OCI-LY3 (cell line): ENCODE data around the gene PRKAR1B.

ENCODE experiments used
- H2AFZ ChIP-seq: fragments of 200-600, 300-600 bp; shearing (Covaris generic); 2 replicates; pipeline ENCODE4 v1.6.0; 2014; ENCODE audit warnings: antibody characterized with exemption, low read depth, low read length
- H3K27ac ChIP-seq: fragments of 200-600, 300-600 bp; sonication (generic); 2 replicates; pipeline ENCODE4 v1.5.1; 2014; ENCODE audit warnings: mild to moderate bottlenecking, low read length, moderate library complexity, mixed read lengths
- H3K27me3 ChIP-seq: fragments of 200-600, 300-600 bp; sonication (generic); 2 replicates; pipeline ENCODE4 v1.6.1; 2014; ENCODE audit warnings: low read depth, low read length, mixed read lengths
- H3K36me3 ChIP-seq: fragments of 200-600, 300-600 bp; sonication (generic); replicated peaks from 2 replicates; pipeline ENCODE3; 2014; ENCODE audit warnings: low read depth, low read length, mixed read lengths
- H3K4me1 ChIP-seq: fragments of 300-600, 200-600 bp; sonication (generic); 2 replicates; pipeline ENCODE4 v1.6.1; 2014; ENCODE audit warnings: low read length, mixed read lengths
- H3K4me2 ChIP-seq: fragments of 200-600, 300-600 bp; sonication (generic); 2 replicates; pipeline ENCODE4 v1.6.1; 2014; ENCODE audit warnings: low read length, mixed read lengths
- H3K4me3 ChIP-seq: fragments of 300-600, 200-600 bp; sonication (generic); 2 replicates; pipeline ENCODE4 v1.5.1; 2014; ENCODE audit warnings: antibody characterized with exemption, mild to moderate bottlenecking, low read length, moderate library complexity
- H3K79me2 ChIP-seq: fragments of 300-600, 200-600 bp; shearing (Covaris generic); 2 replicates; pipeline ENCODE4 v1.6.1; 2014; ENCODE audit warnings: mild to moderate bottlenecking, low read length, mixed read lengths
- H3K9ac ChIP-seq: fragments of 300-600, 200-600 bp; shearing (Covaris generic); 2 replicates; pipeline ENCODE4 v1.6.0; 2014; ENCODE audit warnings: mild to moderate bottlenecking, low read length, moderate library complexity
- H3K9me3 ChIP-seq: fragments of 200-600, 300-600 bp; shearing (Covaris generic); 2 replicates; pipeline ENCODE4 v1.6.1; 2014; ENCODE audit warnings: low read length, mixed read lengths; ENCODE audit not compliant: insufficient read depth
- H4K20me1 ChIP-seq: fragments of 200-600, 300-600 bp; sonication (generic); 2 replicates; pipeline ENCODE4 v1.6.1; 2016; ENCODE audit warnings: low read length, mixed read lengths; ENCODE audit not compliant: insufficient read depth
- EZH2phosphoT487 ChIP-seq: fragments of 200-600 bp; shearing (Covaris generic); IDR thresholded peaks from 2 replicates; pipeline ENCODE4 v1.6.1; 2018; ENCODE audit warnings: antibody characterized with exemption, mixed run types, low read depth
- TF ChIP-seq, protein P1 (sequence below): fragments of 200-600, 300-600 bp; sonication (generic); IDR thresholded peaks from 2 replicates; pipeline ENCODE4 v1.5.1; 2014; ENCODE audit warnings: antibody characterized with exemption, low read length, low read depth

Gene PRKAR1B

DNA sequence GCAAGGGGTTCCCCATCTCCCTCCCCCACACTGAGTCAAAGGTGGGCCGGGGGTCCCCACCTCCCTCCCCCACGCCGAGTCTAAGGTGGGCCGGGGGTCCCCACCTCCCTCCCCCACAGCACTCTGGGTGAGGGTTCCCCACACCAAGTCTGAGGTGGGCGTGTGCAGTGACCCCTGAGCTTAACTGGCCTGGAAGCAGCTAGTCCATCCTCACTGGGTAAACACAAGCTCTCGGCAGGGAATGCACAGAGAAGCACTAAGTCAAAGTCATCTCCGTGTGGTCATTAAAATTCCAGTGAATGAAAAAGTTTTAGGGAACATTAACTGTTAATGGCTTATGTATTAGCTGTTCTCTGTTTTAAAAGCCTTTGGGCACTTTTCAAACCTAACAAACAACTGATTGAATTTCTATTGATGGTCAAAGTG is 43.7 kb upstream of the PRKAR1B start:
- no peaks in the 10 kb centered on the region for H3K9me3 ChIP-seq
- no peaks in the 10 kb centered on the region for H3K27me3 ChIP-seq
- H3K27ac ChIP-seq = no peak overlapping the region
- no peaks in the 10 kb centered on the region for H3K79me2 ChIP-seq
- no peak overlapping the region for H2AFZ ChIP-seq
- H3K9ac ChIP-seq = no peak overlapping the region
- no peak overlapping the region for H3K4me3 ChIP-seq
- no peak overlapping the region for H3K4me2 ChIP-seq
- no peaks in the 10 kb centered on the region for H4K20me1 ChIP-seq
- TF ChIP-seq, protein P1, sequence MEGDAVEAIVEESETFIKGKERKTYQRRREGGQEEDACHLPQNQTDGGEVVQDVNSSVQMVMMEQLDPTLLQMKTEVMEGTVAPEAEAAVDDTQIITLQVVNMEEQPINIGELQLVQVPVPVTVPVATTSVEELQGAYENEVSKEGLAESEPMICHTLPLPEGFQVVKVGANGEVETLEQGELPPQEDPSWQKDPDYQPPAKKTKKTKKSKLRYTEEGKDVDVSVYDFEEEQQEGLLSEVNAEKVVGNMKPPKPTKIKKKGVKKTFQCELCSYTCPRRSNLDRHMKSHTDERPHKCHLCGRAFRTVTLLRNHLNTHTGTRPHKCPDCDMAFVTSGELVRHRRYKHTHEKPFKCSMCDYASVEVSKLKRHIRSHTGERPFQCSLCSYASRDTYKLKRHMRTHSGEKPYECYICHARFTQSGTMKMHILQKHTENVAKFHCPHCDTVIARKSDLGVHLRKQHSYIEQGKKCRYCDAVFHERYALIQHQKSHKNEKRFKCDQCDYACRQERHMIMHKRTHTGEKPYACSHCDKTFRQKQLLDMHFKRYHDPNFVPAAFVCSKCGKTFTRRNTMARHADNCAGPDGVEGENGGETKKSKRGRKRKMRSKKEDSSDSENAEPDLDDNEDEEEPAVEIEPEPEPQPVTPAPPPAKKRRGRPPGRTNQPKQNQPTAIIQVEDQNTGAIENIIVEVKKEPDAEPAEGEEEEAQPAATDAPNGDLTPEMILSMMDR = no peak
- no peak for TF ChIP-seq EZH2phosphoT487
- H3K36me3 ChIP-seq = peaks cover 4% of the 10 kb centered on the region
- no peaks in the 10 kb centered on the region for H3K4me1 ChIP-seq

DNA sequence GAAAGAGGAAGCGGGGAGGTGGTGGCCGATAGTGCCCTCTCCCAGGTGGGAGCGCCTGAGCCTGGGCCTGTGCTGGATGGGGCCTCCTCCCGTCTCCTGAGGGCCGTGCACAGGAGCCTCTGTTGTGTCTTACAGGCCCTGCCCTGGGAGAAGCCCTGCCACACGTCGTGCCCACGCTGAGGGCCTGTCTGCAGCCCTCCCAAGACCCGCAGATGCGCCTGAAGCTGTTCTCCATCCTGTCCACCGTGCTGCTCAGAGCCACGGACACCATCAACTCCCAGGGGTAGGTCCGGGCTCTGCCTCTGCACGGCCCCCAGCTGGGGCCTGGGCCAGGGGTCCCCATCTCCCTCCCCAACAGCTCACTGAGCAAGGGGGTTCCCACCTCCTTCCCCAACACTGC is 43.3 kb upstream of the PRKAR1B start:
- H3K4me2 ChIP-seq = no peak overlapping the region
- H4K20me1 ChIP-seq = no peaks in the 10 kb centered on the region
- H3K27me3 ChIP-seq = no peaks in the 10 kb centered on the region
- H3K27ac ChIP-seq = no peak overlapping the region
- H3K4me3 ChIP-seq = no peak overlapping the region
- H3K9me3 ChIP-seq = no peaks in the 10 kb centered on the region
- H2AFZ ChIP-seq = no peak overlapping the region
- H3K36me3 ChIP-seq = peaks cover 4% of the 10 kb centered on the region
- no peaks in the 10 kb centered on the region for H3K79me2 ChIP-seq
- H3K4me1 ChIP-seq = no peaks in the 10 kb centered on the region
- TF ChIP-seq EZH2phosphoT487 = no peak
- TF ChIP-seq, protein P1 = no peak
- no peak overlapping the region for H3K9ac ChIP-seq

- H3K27ac ChIP-seq = no peak overlapping the region
- H3K36me3 ChIP-seq = peaks cover 4% of the 10 kb centered on the region
- no peaks in the 10 kb centered on the region for H3K27me3 ChIP-seq
These were observed 41.9 kb upstream of the PRKAR1B start for GRCh38 chr7:768881-769504.

DNA sequence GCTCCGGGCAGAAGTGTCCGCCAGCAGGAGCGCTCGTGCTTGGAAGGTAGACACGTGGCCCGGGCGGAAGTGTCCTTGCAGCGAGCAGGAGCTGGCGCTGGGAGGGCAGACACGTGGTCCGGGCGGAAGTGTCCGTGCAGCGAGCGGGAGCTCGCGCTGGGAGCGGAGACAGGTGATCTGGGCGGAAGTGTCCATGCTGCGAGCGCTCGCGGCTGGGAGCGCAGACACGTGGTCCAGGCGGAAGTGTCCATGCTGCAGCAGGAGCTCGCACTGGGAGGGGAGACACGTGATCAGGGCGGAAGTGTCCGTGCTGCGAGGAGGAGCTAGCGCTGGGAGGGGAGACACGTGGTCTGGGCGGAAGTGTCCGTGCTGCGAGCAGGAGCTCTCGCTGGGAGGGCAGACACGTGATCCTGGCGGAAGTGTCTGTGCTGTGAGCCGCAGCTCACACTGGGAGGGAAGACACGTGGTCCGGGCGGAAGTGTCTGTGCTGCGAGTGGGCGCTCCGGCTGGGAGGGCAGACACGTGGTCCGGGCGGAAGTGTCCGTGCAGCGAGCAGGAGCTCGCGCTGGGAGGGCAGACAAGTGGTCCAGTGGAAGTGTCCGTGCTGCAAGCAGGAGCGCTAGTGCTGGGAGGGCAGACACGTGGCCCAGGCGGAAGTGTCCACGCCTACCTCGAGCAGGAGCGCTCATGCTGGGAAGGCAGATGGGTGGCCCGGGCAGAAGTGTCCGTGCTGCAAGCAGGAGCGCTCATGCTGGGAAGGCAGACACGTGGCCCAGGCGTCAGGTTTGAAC is 41.1 kb upstream of the PRKAR1B start:
- H3K36me3 ChIP-seq = peaks cover 4% of the 10 kb centered on the region
- no peak overlapping the region for H3K27ac ChIP-seq
- H3K4me3 ChIP-seq = no peak overlapping the region
- TF ChIP-seq, protein P1 = no peak
- TF ChIP-seq EZH2phosphoT487 = no peak
- no peaks in the 10 kb centered on the region for H3K9me3 ChIP-seq
- no peak overlapping the region for H3K9ac ChIP-seq
- no peaks in the 10 kb centered on the region for H3K79me2 ChIP-seq
- no peaks in the 10 kb centered on the region for H3K27me3 ChIP-seq
- no peaks in the 10 kb centered on the region for H3K4me1 ChIP-seq
- no peaks in the 10 kb centered on the region for H4K20me1 ChIP-seq
- no peak overlapping the region for H3K4me2 ChIP-seq
- H2AFZ ChIP-seq = no peak overlapping the region

More at GRCh38 chr7:768881-769504, 41.9 kb upstream of the PRKAR1B start:
- Histone ChIP-seq H3K79me2 (no peaks in the 10 kb centered on the region), H3K4me1 (no peaks in the 10 kb centered on the region), H4K20me1 (no peaks in the 10 kb centered on the region), H3K9ac (no peak overlapping the region), H3K4me2 (no peak overlapping the region), H3K9me3 (no peaks in the 10 kb centered on the region), H2AFZ (no peak overlapping the region), H3K4me3 (no peak overlapping the region)
- no peak for TF ChIP-seq EZH2phosphoT487
